ENCODE data around the gene FLACC1.

- TF ChIP-seq POLR2A (IDR thresholded peaks at IDR 0.05; ENCODE audit: low read length) = no peak
- no peak for TF ChIP-seq GATA1 (IDR thresholded peaks at IDR 0.05; ENCODE audit: low read depth, low read length)
These were observed 12.6 kb upstream of the FLACC1 start for GRCh38 chr2:201369775-201370174.

All from erythroblast (primary cell).